Measurements from ENCODE around the gene FOXL3.
"Not testable (repeated sequence)": the region's sequence is repeated elsewhere in the genome, so short reads cannot be mapped to it uniquely, and the experiment has no call there.

FOXL3 gene

DNA sequence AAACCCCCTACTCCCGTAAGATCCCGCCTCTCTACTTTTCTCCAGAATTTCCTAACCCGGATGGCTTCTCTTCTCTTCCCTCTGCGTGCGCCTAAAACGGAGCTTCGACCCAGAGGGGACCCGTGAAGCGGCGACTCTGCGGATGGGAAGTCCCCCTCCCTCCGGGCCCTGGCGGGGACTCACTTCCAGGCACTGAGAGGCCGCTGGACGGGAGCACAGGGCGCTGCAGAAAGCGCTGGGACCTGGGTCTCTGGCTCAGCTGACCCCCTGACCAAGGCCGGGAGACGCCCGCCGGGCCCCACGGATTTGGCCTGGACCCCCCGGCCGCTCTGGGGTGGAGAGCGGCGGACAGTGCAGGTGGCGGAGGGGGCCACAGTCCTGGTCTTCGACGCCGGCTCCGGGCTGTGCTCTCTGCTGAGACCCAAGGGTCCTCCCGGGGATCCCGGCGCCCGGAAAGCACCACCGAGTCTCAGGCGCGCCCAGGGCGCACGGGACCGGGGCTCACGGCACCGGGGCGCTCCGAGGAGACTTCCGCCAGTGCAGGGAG is 688 bp upstream of the FOXL3 start:
- no peak for DNase-seq (ENCODE audit: low spot score)

DNA sequence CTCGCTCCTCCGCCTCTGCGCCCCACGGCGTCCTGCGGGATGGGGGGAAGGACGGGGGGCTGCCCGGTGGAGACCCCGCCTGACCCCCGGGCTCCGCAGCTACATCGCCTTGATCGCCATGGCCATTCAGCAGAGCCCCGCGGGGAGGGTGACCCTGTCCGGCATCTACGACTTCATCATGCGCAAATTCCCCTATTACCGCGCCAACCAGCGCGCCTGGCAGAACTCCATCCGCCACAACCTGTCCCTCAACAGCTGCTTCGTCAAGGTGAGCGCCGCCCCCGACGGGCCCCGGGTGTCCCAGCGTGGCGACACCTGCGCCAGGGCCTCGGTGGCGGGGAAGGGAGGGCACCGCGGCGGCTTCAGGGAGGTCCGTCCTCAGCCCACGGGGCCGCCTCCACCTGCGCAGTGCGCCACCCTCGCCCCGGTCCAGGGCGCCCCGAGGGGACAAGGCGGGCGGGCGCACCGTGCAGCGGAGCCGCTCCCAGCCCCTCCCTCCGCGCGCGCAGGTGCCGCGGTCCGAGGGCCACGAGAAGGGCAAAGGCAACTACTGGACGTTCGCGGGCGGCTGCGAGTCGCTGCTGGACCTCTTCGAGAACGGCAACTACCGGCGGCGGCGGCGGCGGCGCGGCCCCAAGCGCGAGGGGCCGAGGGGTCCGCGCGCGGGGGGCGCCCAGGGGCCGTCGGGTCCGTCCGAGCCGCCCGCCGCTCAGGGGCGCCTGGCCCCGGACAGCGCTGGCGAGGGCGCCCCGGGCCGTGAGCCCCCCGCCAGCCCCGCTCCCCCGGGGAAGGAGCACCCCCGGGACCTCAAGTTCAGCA is 793 bp downstream of the FOXL3 start:
- no peak for DNase-seq (ENCODE audit: low spot score)

DNA sequence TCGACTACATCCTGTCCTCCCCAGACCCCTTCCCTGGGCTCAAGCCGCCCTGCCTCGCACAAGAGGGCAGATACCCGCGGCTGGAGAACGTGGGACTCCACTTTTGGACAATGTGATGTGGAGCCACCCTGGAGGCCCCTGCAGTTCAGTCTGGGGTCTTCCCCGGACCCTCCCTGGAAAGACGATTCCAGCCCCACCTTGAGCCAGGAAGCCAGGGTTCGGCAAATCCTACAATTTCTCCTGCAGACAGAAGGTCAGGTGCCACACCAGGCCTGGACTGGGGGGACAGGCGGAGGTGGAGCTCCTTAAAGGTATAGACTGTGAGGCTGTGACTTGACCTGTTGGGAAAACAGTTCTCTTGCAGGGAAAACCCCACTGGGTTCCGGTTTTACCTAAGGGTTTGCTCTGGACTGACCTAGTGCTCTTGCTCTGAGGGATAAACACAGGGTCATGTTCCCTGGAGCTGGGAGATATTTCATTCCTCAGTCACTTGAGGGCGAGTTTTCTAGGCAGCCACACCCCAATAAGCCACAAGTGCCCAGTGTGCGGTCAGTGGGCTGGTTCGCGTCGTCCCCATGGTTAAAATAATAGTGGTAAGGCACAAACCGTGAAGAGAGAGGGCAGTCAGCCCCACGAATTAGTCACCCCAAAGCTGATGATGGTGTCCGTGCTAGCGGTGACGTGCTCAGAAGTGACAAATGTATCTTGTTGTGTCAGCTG is 1.6 kb downstream of the FOXL3 start:
- no peak for DNase-seq (ENCODE audit: low spot score)

DNA sequence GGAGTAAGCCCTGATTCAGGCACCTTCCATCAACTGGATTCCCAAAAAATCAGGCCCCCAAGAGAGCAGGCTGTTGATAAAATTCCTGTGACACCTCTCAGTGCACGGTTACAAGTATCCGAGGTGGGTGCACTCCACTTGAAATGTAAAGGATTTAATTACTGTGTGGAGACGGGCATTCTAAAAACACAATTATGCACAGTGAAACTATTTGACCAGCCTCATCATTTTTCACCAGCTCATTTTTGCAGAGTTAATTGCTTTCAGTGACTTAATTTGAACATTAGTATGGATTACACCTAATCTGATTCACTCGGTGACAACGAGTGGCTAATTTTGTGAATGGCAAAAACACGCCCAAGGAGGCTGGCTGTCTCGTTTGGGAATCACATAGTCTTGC is 2.3 kb downstream of the FOXL3 start:
- no peak for DNase-seq (ENCODE audit: low spot score)

DNA sequence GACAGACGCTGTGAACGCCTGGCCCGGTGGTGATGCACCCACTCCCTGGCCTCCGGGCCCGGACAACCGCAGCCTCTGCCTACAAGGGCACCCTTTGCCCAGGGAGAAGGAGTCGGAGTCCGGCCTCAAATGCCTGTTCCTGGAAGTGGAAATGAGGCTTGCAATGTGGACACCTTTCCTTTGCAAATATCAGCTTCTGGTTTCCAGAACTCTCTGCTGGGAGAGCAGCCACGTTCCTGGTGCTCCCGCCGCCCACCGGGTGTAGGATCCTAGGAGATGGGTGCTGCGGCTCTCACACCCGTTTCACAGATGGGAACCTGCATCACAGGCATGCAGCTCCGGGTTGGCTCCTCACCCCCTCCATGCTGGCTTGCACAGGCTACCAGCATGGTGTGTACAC is 2.9 kb downstream of the FOXL3 start:
- DNase-seq (ENCODE audit: low spot score): no peak

DNA sequence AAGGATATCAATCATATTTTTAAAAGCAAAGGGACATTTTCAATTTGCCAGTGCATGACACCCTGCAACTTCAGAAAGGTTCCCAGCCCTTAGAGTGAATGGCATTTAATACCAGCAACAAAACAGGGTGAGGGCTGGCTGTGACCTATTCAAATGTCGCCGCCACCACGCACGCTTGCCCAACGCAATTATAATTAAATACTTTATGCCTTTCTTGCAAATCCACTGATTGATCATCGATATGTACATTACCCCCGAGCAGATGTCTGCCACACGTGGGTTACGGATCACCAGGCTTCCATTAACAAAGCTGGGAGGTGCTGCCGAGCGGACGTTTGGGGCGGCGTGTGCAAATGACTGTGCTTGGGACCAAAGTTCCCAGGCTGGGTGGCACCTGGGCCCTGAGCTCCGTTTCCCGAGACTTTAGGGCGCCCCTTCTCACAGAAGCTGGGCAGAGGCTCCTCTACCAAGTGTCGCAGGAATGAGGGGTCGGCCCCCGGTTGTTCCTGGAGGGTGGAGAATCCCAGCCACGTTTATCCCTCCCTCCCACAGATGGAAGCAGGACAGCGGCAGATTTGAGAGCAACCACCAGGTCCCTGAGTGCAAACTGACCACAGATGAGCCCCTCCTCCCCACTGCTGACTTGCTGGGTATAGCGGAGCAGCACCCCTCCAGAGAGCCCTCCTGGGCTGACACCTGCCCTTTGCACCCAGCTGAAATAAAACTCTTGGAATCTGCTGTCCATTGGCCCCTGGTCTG is 3.9 kb downstream of the FOXL3 start:
- DNase-seq (ENCODE audit: low spot score): no peak

DNA sequence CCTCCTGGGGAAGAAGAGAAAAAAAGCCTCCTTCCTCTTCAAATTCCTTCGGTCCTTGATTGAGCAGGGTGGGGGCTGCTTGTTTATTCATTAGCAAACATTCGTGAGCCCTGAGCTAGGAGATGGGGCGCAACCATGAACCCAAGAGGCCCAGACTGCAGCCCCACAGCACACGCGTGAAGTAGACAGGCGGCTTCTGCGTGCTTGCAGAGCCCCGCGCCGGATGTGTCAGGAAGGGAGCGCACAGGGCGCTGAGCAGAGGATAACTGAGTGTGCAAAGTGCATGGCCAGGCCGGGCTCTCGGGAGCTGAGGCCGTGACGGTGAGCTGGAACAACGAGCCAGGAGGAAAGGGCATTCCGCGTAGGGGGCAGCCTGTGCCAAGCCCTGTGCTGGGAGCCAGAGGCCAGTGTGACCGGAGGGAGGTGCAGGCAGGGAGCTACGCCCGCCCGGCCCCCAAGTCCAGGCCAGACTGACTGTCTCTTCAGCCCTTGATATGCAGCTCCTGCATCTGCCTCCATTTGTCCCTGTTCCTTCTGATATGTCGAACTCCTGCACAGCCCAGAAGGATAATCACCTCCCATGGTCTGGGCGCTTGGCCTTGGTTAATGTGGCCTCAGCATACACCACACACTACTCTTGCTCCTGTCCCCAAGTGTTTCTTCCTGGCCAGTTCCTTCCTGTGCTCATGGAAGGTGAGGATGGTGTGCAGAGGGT is 4.6 kb downstream of the FOXL3 start:
- DNase-seq (ENCODE audit: low spot score): no peak

DNA sequence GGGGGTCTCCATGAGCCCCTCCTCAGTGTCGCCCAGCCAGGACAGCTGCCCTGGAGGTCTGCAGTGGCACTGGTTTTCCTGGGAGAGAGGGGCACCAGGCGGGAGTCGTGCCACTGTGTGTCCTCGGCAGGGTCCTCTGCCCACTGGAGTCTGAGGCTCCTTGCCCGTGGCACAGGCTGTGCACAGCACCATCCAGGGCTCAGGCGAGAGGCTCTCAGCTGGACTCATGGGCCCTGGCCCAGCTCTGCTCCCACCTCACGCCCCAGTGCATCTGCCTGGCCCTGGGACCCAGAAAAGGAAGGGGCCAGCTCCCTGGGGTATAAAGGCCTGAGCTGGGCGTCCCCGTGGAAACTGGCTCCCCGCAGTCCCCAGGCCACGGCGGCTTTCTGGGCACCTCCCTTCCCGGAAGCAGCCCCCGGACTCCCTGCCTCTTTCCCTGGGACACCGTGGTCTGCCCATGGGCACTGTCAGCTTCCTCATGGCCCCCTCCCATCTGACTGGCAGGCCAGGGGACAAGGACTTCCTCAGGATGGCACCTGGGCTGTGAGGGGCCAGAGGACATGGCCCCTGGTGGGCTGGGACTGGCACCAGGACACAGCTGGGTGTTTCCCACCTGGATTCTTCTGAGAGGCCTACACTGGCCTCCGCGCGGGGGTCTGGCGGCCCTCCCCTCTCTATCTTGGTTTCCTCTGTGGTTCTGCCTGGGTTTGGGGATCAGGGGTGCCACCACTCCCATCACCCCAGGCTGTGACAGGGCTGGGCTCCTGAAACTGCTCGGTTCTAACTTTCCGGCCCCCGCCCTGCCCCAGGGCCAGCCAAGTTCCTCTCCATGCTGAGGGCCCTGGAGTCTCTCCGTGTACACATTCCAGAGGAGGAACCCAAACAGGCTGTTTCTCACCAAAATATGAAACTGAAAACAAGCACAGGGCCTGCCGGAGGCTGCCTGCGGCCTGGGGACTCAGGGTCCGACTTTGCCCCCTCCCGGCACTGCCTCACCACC is 5.5 kb downstream of the FOXL3 start:
- no peak for DNase-seq (ENCODE audit: low spot score)

DNA sequence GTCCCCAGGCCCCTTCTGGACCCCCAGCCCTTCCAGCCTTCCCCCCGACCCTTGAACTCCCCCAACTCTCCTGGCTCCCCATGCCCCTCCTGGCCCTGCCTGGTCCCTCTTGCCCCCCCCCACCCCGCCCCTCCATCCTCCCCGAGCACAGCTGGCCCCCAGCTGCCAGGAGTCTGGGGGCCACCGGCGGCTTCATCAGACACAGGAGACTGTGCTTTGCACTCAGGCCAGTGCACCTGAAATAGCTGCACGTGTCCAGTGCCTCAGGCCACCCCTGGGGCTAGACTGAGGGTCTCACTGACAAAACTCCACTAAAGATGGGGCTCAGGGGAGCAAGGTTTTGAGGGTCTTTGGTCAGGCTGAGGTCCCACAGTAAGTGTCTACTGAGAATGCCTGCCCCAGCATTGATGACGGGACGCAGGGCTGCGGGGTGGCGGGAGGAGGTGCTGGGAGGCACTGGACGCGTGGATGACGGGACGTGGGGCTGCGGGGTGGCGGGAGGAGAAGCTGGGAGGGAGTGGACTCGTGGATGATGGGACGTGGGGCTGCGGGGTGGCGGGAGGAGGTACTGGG is 6.5 kb downstream of the FOXL3 start:
- DNase-seq (ENCODE audit: low spot score): no peak

DNA sequence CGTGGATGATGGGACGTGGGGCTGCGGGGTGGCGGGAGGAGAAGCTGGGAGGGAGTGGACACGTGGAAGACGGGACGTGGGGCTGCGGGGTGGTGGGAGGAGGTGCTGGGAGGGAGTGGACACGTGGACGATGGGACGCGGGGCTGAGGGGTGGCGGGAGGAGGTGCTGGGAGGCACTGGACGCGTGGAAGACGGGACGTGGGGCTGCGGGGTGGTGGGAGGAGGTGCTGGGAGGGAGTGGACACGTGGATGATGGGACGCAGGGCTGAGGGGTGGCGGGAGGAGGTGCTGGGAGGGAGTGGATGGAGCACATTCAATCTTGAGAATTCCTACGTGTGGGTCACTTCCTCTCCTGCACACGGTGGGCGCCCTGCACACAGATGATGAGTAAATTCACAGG is 7.2 kb downstream of the FOXL3 start:
- DNase-seq (ENCODE audit: low spot score): not testable (repeated sequence)

DNA sequence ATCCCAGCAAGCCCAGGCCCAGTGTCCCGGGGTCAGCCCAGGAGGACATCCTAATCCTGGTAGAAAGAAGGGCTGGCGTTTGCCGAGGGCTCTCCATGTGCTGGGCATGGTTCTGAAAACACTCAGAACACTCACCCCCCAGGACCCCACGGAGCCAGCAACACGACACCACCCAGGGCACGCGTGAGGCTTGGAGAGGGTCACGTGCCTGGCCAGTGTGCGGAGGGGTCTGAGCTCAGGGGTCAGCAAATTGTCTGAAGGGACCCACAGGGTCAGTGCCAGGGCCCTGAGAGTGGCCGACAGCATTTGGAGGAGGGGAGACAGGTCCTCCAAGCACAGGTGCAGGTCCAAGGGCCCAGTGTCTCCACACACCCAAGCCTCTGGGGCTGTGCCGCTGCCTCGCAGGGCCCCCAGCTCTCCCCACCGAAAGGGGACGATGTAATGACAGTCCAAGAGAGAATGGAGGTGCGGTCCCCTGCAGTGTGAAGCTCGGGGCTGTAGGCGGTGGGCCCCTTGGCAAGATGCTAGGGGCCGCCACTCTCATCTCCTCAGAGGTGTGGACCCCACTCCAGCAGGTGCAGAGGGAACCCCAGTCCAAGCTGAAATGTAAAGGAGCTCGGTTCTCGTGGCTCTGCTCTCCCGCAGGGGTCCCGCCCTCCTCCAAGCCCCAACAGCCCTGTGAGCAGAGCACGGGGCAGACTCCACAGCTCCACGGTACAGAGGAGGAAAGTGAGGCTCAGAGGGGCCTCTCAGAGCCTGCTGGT is 7.8 kb downstream of the FOXL3 start:
- DNase-seq (ENCODE audit: low spot score): no peak

DNA sequence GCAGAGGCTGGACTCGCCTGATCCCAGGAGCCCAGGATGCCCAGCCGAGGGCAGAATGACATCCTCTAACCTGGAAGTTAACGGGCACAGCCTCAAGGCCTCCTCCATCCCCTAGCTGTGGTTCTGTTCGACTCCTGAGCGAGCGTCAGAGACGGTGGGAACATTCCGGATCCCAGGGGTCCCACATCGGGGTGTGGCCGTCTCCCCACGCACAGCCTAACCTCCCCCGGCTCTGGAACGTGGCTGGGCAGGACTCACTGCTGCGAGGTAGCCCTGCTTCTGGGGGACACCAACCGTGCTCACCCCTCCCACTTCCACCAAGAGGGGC is 8.4 kb downstream of the FOXL3 start:
- no peak for DNase-seq (ENCODE audit: low spot score)

DNA sequence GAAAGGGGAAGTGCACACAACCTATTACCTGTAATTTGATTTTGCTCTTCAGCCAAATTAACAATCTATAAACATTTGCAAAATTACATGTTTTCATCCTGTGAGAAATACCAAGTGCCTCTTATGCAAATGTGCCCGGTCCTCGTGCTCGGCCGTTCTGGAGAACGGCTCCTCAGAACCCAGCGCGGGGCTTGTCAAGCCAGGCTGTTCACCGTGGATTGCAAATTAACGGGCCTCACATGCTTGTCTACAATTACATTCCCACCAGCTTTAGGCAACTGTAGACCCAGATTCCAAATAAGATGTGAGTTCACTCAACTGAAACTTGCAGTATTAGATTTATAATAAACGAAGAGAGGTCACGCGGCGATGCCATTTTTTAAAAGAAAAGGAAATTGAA is 8.8 kb downstream of the FOXL3 start:
- no peak for DNase-seq (ENCODE audit: low spot score)

DNA sequence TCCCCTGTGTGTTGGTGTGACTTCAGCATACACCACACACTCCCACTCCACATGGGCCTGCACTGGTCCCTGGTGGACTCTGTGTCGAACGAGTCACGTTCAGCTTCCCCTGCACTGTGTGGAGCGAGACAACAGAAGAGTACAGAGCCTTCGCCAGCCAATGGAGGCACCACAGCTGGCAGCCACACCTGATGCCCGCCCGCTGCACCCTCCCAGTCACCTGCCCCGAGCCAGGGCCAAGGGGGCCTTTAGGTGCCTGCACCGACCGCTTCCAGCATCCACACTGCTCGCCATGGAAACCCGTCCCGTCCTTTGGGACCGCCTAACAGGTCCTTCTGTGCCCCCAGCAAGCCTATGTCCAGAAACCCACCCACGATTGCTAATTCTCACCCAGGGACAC is 9.2 kb downstream of the FOXL3 start:
- DNase-seq (ENCODE audit: low spot score): no peak

DNA sequence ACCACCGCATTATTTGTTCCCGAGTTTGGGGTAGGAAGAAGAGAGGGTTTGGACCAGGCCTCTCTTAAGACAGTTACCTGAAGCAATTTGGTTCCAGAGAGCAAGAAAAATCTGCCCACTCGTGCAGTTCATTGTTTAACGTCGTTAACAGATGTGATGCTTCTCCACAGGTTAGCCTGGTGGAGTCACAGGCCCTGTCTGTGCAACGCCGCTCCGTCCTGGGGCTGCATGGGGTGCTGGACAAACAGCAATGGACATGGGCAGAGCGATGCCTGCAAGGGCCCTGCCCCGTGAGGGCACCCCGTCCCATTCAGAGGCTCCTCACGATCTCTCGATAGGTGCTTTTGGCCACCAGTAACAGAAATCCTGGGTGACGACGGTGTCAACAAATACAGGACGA is 9.7 kb downstream of the FOXL3 start:
- DNase-seq (ENCODE audit: low spot score): no peak

DNA sequence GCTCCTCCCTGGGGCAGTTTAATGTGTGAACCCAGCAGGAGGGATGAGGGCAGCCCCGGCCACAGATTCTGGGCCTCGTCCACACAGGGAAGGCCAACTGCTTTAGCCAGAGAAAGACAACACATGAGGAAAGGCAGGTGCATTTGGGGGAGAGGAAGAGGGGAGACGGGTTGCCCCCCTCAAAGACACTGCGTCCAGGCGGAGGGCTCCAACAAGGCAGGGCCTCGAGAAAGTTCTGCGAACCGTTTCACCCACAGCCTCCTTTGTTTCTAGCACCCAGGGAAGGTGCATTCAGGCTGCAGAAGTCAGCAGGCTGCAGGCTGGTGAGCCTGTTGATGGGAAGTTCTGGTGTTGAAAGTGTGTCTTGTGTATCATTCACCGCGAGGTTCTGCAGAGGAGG is 10.1 kb downstream of the FOXL3 start:
- DNase-seq (ENCODE audit: low spot score): no peak

DNA sequence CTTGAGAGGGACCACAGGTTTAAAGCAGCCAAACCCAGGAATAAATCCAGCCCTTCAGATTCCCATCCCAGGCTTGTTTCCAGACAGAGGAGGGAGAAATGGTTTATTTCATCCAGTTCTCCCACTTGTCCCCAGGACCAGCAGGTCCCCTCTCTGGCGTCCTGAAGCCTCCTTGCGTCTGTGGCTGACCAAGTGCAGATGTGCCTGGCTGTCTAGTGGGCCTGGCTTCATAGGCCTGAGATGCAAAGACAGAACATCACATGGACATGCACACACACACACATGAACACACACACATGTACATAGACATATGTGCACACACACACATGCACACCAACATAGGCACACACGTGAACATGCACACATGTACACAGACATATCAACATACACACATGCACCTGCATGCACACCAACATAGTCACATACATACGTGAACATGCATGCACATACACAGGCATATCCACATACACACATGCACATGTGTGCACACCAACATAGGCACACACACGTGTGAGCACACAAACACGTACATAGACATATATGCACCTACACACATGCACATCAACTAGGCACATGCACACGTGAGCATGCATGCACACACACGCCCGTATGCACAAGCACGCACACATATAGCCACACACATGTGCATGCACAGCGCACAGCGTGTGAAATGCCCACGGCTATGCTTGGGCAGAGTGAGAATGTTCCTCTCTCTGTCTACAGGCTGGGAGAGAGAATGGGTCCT is 10.7 kb downstream of the FOXL3 start:
- no peak for DNase-seq (ENCODE audit: low spot score)

DNA sequence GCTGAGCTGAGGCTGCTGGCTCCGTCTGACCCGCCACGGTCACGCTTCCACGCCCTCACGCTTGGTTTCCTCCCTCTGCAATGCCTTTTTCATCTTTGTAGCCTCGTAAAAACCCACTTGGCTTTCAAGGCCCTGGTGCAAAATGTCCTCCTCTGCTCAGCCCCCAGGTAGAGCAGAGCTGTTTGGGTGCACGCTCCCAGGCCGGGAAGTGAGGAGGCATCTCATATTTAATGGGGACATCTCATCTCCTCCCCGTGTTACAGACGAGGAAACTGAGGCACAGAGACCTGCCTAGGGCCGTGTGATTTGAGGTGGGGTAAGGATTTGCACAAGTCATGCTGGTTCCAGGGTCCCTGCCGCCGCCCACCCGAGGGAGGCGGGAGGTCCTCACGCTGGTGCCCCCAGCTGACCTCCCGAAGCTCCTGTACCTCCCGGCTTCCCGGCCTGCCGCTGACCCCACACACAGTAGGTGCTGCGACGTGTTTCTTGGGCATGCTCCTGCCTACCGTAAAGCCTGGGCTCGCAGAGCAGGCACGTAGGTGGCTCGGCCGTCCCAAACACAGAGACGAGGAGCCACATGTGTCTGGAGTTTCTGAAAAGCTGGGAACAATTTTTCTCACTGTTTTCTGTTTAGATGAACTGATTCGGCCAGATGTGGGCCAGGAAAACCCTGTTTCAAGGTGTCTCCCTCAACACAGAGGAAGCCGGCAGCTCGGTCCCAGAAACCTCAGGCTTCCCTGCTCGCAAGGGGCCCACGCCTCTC is 11.5 kb downstream of the FOXL3 start:
- DNase-seq (ENCODE audit: low spot score): no peak
